Nucleus accumbens (tissue), 56 donors: ENCODE measurements around the gene TECR.
"Not testable (repeated sequence)": the region's sequence is repeated elsewhere in the genome, so short reads cannot be mapped to it uniquely, and the experiment has no call there.

Source experiments
- DNase-seq, 56 donors: peaks; one replicate each; lab custom pipeline; 2025; lab: John Stamatoyannopoulos, UW

The TECR gene

GRCh38 chr19:14558370-14559066 lies 29.1 kb downstream of the TECR start:
- no peak for DNase-seq

GRCh38 chr19:14559916-14560775 lies 30.8 kb downstream of the TECR start:
- DNase-seq, result no peak

GRCh38 chr19:14560776-14561108 lies 31.3 kb downstream of the TECR start:
- no peak for DNase-seq

- no peak for DNase-seq
Observed at GRCh38 chr19:14561249-14561648, 31.9 kb downstream of the TECR start.

GRCh38 chr19:14561847-14562351 lies 32.5 kb downstream of the TECR start:
- DNase-seq, result peak in 46 of 56 donors; percentile 11 to 78 (median 62)

GRCh38 chr19:14562660-14563589 lies 33.5 kb downstream of the TECR start:
- no peak for DNase-seq

GRCh38 chr19:14563590-14563926 lies 34.2 kb downstream of the TECR start:
- no peak for DNase-seq

- DNase-seq, result no peak
Observed at GRCh38 chr19:14563989-14564651, 34.7 kb downstream of the TECR start.

- DNase-seq, result not testable (repeated sequence)
Observed at GRCh38 chr19:14564652-14565297, 35.4 kb downstream of the TECR start.

GRCh38 chr19:14565298-14565679 lies 35.9 kb downstream of the TECR start:
- no peak for DNase-seq

- no peak for DNase-seq
Observed at GRCh38 chr19:14565765-14566711, 36.6 kb downstream of the TECR start.

- DNase-seq, result no peak
Observed at GRCh38 chr19:14566712-14567077, 37.3 kb downstream of the TECR start.

GRCh38 chr19:14567079-14567478 lies 37.7 kb downstream of the TECR start:
- DNase-seq, result no peak

GRCh38 chr19:14570864-14571527 lies 41.6 kb downstream of the TECR start:
- DNase-seq, result no peak

- DNase-seq, result peak; percentile 53 to 96 (median 88)
Observed at GRCh38 chr19:14571695-14572490, 42.5 kb downstream of the TECR start, which contains the start of gene NDUFB7. TSS of gene NDUFB7 (minus strand) at chr19:14572066. CDS start at chr19:14572000, 66 bp downstream.

- DNase-seq, result no peak
Observed at GRCh38 chr19:14575428-14575980, 46.1 kb downstream of the TECR start.

GRCh38 chr19:14576363-14576762 lies 47.0 kb downstream of the TECR start:
- no peak for DNase-seq
